GM12878 (cell line): ENCODE measurements around the gene FTSJ1. TPM values are rescaled to one million over a fixed set of nuclear protein-coding genes. Genes with fewer than 3 reads are reported as not detected.

Experiments
- ATAC-seq: fragments of 200-7000 bp; cut with Tn5 transposase; 3 replicates; pipeline ENCODE4 v1.9.1; 2020; ENCODE audit warnings: mild to moderate bottlenecking, moderate library complexity
- BruUV-seq: library from RNA; stranded (reverse); fragments of 400-500 nt; replicated peaks from 2 replicates; lab custom pipeline; 2021; lab: Mats Ljungman, UMichigan
- CTCF ChIA-PET: fragments of 300-600 bp; sonication (Branson Sonifier 250); formaldehyde crosslinking; extraction: SDS; loops from one replicate; lab custom pipeline; 2021; ENCODE audit warnings: inconsistent platforms; lab: Yijun Ruan, JAX
- POLR2A ChIA-PET: fragments of 350-600 bp; formaldehyde crosslinking; extraction: SDS; loops from one replicate; lab custom pipeline; 2021; ENCODE audit warnings: inconsistent platforms; lab: Charles Lee
- RAD21 ChIA-PET: fragments of 300-600 bp; sonication (Branson Sonifier 250); formaldehyde crosslinking; loops from one replicate; lab custom pipeline; 2023; ENCODE audit warnings: antibody characterized with exemption; ENCODE audit not compliant: unreplicated experiment; lab: Charles Lee
- SMC1A ChIA-PET: fragments of 300-600 bp; sonication (Branson Sonifier 250); formaldehyde crosslinking; loops from one replicate; lab custom pipeline; 2023; ENCODE audit not compliant: unreplicated experiment, uncharacterized antibody; lab: Charles Lee
- DNase-seq: peaks from one replicate; pipeline ENCODE4 v3.0.0-alpha.2; 2011; ENCODE audit warnings: low read depth, low spot score
- FAIRE-seq: peaks from 3 replicates; lab custom pipeline; 2011; peaks lifted over from hg19 to GRCh38; lab: Jason Lieb, UNC
- H2AFZ ChIP-seq: 2 replicates; pipeline ENCODE4 v1.6.0; 2011; ENCODE audit warnings: low read depth, low read length, control low read depth; ENCODE audit not compliant: control insufficient read depth
- H3K27ac ChIP-seq: 2 replicates; pipeline ENCODE4 v1.5.1; 2011; ENCODE audit warnings: control low read depth; ENCODE audit not compliant: control insufficient read depth, insufficient read depth
- H3K27me3 ChIP-seq, 2 experiments: replicated peaks in 1 of 2; 2 replicates each; pipeline versions ENCODE4 v1.6.0 to v1.6.1; 2011; ENCODE audit warnings: low read length in 1 of 2; ENCODE audit not compliant: control insufficient read depth in 2 of 2, insufficient read depth in 2 of 2
- H3K36me3 ChIP-seq, 2 experiments: 2 replicates each; pipeline ENCODE4 v1.5.1; 2011; ENCODE audit warnings: low read length in 1 of 2; ENCODE audit not compliant: control insufficient read depth in 2 of 2, insufficient read depth in 2 of 2
- H3K4me1 ChIP-seq: 2 replicates; pipeline ENCODE4 v1.6.1; 2011; ENCODE audit warnings: mild to moderate bottlenecking, low read length, moderate library complexity, mixed read lengths; ENCODE audit not compliant: control insufficient read depth, insufficient read depth
- H3K4me2 ChIP-seq: 2 replicates; pipeline ENCODE4 v1.6.0; 2011; ENCODE audit warnings: control low read depth; ENCODE audit not compliant: control insufficient read depth, insufficient read depth
- H3K4me3 ChIP-seq: fragments of 200-600 bp; sonication (generic); 2 replicates; pipeline ENCODE4 v1.5.1; 2016
- H3K79me2 ChIP-seq: 2 replicates; pipeline ENCODE4 v1.6.0; 2011; ENCODE audit warnings: low read length; ENCODE audit not compliant: control insufficient read depth, insufficient read depth
- H3K9ac ChIP-seq: 2 replicates; pipeline ENCODE4 v1.8.0; 2011; ENCODE audit warnings: low read length, control low read depth, mixed read lengths; ENCODE audit not compliant: control insufficient read depth, insufficient read depth
- H3K9me3 ChIP-seq: replicated peaks from 3 replicates; pipeline ENCODE4 v1.5.1; 2011; ENCODE audit warnings: mild to moderate bottlenecking, low read length; ENCODE audit not compliant: control insufficient read depth, insufficient read depth
- H4K20me1 ChIP-seq: 2 replicates; pipeline ENCODE4 v1.6.0; 2011; ENCODE audit not compliant: control insufficient read depth, insufficient read depth
- CHD4 ChIP-seq: fragments of 200-600 bp; sonication (generic); IDR thresholded peaks from 2 replicates; pipeline ENCODE4 v1.6.1; 2016; ENCODE audit warnings: mild to moderate bottlenecking
- RAD21 ChIP-seq: IDR thresholded peaks from 2 replicates; pipeline ENCODE4 v1.6.1; 2011; ENCODE audit warnings: mild to moderate bottlenecking, low read depth, low read length, moderate library complexity; ENCODE audit not compliant: insufficient read depth
- RUNX3 ChIP-seq: IDR thresholded peaks from 2 replicates; pipeline ENCODE4 v1.6.1; 2012; ENCODE audit warnings: low read length, inconsistent platforms
- SREBF2 ChIP-seq: IDR thresholded peaks from 2 replicates; pipeline ENCODE4 v1.6.1; 2012; ENCODE audit warnings: mild to moderate bottlenecking, low read length
- TCF7 ChIP-seq: IDR thresholded peaks from 2 replicates; pipeline ENCODE4 v1.6.1; 2014; ENCODE audit warnings: antibody characterized with exemption, borderline replicate concordance
- ZNF207 ChIP-seq: fragments of 450-650 bp; IDR thresholded peaks from 2 replicates; pipeline ENCODE4 v1.6.1; 2014; ENCODE audit warnings: antibody characterized with exemption, mild to moderate bottlenecking, borderline replicate concordance
- WGBS: methylation state at CpG from one replicate; pipeline ENCODE4 v1.1.6; 2016; ENCODE audit warnings: low lambda C conversion rate; ENCODE audit not compliant: insufficient replicate concordance, insufficient coverage; ENCODE audit errors: missing lambda C conversion rate; 5-methylcytosine and 5-hydroxymethylcytosine counted together
- in situ Hi-C: fragments of 300-500 bp; cut with MboI; formaldehyde crosslinking; loops from 9 replicates; pipeline ENCODE4 v1.14.3; 2018; ENCODE audit warnings: mixed read lengths
- intact Hi-C: fragments of 100-400 bp; cut with micrococcal nuclease; formaldehyde crosslinking; loops from one replicate; pipeline ENCODE4 v1.14.2; 2022; ENCODE audit not compliant: unreplicated experiment
- polyA plus RNA-seq, 11 experiments: library from polyadenylated mRNA; depleted of rRNA in 4 of 11; unstranded in 6 of 11; stranded (reverse) in 5 of 11; fragments of >200 nt; fragmentation: Nextera tagmentation in 4 of 11; fragmentation: Illumina TruSeq in 1 of 11; extraction: Ambion mirVana in 4 of 11; extraction: Trizol in 1 of 11; gene quantifications; 1 replicate in 1 of 11; 2 replicates in 10 of 11; pipeline versions ENCODE4 v1.2.1 to v1.2.3, GENCODE V29; 2011 to 2016; ENCODE audit warnings: inconsistent platforms in 2 of 11, missing spikeins in 2 of 11, low read depth in 1 of 11
- total RNA-seq, 4 experiments: library from RNA; depleted of rRNA in 3 of 4; stranded (reverse); fragments of >200 nt in 3 of 4; fragmentation: Illumina TruSeq in 1 of 4; extraction: Trizol in 1 of 4; gene quantifications; 2 replicates each; pipeline versions ENCODE4 v1.2.1 to v1.2.3, GENCODE V29; 2013 to 2021
- TF ChIP-seq, protein P1 (sequence below): fragments of 450-650 bp; IDR thresholded peaks from 2 replicates; pipeline ENCODE4 v1.6.1; 2016; ENCODE audit warnings: mild to moderate bottlenecking
- TF ChIP-seq, protein P2 (sequence below): fragments of 450-650 bp; formaldehyde crosslinking; IDR thresholded peaks from 2 replicates; pipeline ENCODE4 v1.4.0; 2020; ENCODE audit warnings: mild to moderate bottlenecking, moderate library complexity
- TF ChIP-seq, protein P3 (sequence below): IDR thresholded peaks from 2 replicates; pipeline ENCODE4 v1.6.1; 2011; ENCODE audit warnings: mild to moderate bottlenecking, low read depth, low read length, moderate library complexity; ENCODE audit not compliant: insufficient replicate concordance
- TF ChIP-seq, protein P4 (sequence below): fragments of 150-350 bp; IDR thresholded peaks from 2 replicates; pipeline ENCODE4 v1.6.1; 2016; ENCODE audit warnings: low read depth, low read length
- TF ChIP-seq, protein P5 (sequence below): IDR thresholded peaks from 2 replicates; pipeline ENCODE4 v1.6.1; 2011; ENCODE audit warnings: low read depth, low read length, improper control_type of control experiment, borderline replicate concordance

Gene FTSJ1
- total and polyA plus RNA-seq, 10 of the 15 experiments (the other 5 are each of a cell fraction or from before 2014, with no cell fraction given): 8.8 to 87.8 (median 57.9) TPM

DNA sequence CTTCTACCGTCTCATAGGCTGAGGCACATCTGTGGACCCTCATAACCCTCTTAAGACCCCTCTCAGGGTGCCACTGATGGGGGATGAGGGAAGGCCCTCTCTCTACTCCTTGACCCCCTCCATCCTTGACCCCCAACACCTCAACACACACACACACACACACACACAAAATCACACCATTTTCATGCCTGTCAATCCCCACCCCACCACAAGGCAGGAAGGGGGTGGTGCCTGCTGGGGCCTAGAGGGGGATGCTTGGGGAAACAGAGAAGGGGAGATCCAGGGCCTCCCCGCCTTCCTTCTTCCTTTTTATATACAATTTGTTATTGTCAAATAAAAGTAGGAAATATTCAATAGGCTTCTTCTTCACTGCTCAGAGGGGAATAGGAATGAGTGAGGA lies 44.5 kb downstream of the FTSJ1 start:
- no peak for ATAC-seq

More for the DNA sequence above, 44.5 kb downstream of the FTSJ1 start:
- POLR2A ChIA-PET: interaction anchor here (0.6 to 2.4 kb wide), 3 partner anchors 9 to 33 kb away, joined by 3 to 15 read pairs (median 4); partner anchors contain the start of gene TBC1D25
- Histone ChIP-seq H3K4me2 (no peak overlapping the region; the same call in 1 of the 2 replicates), H4K20me1 (no peaks in the 10 kb centered on the region), H3K9me3 (no peaks in the 10 kb centered on the region; the same call in 2 of the 3 replicates), H3K36me3 (no peaks in the 10 kb centered on the region; a peak in 1 of 4 replicates), H3K4me1 (peaks cover 7% of the 10 kb centered on the region; the same call in 1 of the 2 replicates), H3K79me2 (peaks cover 19% of the 10 kb centered on the region), H2AFZ (no peak overlapping the region), H3K4me3 (no peak overlapping the region), H3K27me3 (no peaks in the 10 kb centered on the region), H3K9ac (no peak overlapping the region), H3K27ac (peak overlapping the region; percentile 55)
- in situ Hi-C loops (no loop called here), intact Hi-C loops (loop anchor here (2.0 kb wide), 1 partner anchor 18 kb away; the partner anchor contains the start of gene TBC1D25)
- DNase-seq (no peak), FAIRE-seq (no peak)
- RAD21 ChIA-PET: no interaction called here
- no peak for TF ChIP-seq RAD21
- no peak for TF ChIP-seq CHD4
- TF ChIP-seq, protein P1, sequence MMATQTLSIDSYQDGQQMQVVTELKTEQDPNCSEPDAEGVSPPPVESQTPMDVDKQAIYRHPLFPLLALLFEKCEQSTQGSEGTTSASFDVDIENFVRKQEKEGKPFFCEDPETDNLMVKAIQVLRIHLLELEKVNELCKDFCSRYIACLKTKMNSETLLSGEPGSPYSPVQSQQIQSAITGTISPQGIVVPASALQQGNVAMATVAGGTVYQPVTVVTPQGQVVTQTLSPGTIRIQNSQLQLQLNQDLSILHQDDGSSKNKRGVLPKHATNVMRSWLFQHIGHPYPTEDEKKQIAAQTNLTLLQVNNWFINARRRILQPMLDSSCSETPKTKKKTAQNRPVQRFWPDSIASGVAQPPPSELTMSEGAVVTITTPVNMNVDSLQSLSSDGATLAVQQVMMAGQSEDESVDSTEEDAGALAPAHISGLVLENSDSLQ: peak; percentile 74
- peak; percentile 38; the same call in 1 of the 2 replicates for TF ChIP-seq RUNX3
- TF ChIP-seq, protein P2, sequence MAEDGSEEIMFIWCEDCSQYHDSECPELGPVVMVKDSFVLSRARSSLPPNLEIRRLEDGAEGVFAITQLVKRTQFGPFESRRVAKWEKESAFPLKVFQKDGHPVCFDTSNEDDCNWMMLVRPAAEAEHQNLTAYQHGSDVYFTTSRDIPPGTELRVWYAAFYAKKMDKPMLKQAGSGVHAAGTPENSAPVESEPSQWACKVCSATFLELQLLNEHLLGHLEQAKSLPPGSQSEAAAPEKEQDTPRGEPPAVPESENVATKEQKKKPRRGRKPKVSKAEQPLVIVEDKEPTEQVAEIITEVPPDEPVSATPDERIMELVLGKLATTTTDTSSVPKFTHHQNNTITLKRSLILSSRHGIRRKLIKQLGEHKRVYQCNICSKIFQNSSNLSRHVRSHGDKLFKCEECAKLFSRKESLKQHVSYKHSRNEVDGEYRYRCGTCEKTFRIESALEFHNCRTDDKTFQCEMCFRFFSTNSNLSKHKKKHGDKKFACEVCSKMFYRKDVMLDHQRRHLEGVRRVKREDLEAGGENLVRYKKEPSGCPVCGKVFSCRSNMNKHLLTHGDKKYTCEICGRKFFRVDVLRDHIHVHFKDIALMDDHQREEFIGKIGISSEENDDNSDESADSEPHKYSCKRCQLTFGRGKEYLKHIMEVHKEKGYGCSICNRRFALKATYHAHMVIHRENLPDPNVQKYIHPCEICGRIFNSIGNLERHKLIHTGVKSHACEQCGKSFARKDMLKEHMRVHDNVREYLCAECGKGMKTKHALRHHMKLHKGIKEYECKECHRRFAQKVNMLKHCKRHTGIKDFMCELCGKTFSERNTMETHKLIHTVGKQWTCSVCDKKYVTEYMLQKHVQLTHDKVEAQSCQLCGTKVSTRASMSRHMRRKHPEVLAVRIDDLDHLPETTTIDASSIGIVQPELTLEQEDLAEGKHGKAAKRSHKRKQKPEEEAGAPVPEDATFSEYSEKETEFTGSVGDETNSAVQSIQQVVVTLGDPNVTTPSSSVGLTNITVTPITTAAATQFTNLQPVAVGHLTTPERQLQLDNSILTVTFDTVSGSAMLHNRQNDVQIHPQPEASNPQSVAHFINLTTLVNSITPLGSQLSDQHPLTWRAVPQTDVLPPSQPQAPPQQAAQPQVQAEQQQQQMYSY (CRISPR knock-in tag): no peak
- TF ChIP-seq, protein P3, sequence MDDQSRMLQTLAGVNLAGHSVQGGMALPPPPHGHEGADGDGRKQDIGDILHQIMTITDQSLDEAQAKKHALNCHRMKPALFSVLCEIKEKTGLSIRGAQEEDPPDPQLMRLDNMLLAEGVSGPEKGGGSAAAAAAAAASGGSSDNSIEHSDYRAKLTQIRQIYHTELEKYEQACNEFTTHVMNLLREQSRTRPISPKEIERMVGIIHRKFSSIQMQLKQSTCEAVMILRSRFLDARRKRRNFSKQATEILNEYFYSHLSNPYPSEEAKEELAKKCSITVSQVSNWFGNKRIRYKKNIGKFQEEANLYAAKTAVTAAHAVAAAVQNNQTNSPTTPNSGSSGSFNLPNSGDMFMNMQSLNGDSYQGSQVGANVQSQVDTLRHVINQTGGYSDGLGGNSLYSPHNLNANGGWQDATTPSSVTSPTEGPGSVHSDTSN: peak; percentile 17
- no peak for TF ChIP-seq SREBF2
- TF ChIP-seq TCF7: no peak
- TF ChIP-seq, protein P4, sequence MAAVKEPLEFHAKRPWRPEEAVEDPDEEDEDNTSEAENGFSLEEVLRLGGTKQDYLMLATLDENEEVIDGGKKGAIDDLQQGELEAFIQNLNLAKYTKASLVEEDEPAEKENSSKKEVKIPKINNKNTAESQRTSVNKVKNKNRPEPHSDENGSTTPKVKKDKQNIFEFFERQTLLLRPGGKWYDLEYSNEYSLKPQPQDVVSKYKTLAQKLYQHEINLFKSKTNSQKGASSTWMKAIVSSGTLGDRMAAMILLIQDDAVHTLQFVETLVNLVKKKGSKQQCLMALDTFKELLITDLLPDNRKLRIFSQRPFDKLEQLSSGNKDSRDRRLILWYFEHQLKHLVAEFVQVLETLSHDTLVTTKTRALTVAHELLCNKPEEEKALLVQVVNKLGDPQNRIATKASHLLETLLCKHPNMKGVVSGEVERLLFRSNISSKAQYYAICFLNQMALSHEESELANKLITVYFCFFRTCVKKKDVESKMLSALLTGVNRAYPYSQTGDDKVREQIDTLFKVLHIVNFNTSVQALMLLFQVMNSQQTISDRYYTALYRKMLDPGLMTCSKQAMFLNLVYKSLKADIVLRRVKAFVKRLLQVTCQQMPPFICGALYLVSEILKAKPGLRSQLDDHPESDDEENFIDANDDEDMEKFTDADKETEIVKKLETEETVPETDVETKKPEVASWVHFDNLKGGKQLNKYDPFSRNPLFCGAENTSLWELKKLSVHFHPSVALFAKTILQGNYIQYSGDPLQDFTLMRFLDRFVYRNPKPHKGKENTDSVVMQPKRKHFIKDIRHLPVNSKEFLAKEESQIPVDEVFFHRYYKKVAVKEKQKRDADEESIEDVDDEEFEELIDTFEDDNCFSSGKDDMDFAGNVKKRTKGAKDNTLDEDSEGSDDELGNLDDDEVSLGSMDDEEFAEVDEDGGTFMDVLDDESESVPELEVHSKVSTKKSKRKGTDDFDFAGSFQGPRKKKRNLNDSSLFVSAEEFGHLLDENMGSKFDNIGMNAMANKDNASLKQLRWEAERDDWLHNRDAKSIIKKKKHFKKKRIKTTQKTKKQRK: no peak
- no peak for TF ChIP-seq ZNF207
- TF ChIP-seq, protein P5, sequence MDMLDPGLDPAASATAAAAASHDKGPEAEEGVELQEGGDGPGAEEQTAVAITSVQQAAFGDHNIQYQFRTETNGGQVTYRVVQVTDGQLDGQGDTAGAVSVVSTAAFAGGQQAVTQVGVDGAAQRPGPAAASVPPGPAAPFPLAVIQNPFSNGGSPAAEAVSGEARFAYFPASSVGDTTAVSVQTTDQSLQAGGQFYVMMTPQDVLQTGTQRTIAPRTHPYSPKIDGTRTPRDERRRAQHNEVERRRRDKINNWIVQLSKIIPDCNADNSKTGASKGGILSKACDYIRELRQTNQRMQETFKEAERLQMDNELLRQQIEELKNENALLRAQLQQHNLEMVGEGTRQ: no peak
- BruUV-seq: no TSS peak
- WGBS: 48% methylated on average over 2 of the region's 2 CpGs
- CTCF ChIA-PET: interaction anchor here (0.7 to 3.2 kb wide), 2 partner anchors 19 to 24 kb away, joined by 3 to 14 read pairs; partner anchors contain the start of gene TBC1D25
- SMC1A ChIA-PET: no interaction called here
